Inferior parietal cortex (tissue), 1 donor: ENCODE data around the gene BBS9.

Experiments used
- DNase-seq: peaks from one replicate; pipeline ENCODE4 v3.0.0-alpha.2; 2016; ENCODE audit errors: extremely low spot score

BBS9 gene

DNA sequence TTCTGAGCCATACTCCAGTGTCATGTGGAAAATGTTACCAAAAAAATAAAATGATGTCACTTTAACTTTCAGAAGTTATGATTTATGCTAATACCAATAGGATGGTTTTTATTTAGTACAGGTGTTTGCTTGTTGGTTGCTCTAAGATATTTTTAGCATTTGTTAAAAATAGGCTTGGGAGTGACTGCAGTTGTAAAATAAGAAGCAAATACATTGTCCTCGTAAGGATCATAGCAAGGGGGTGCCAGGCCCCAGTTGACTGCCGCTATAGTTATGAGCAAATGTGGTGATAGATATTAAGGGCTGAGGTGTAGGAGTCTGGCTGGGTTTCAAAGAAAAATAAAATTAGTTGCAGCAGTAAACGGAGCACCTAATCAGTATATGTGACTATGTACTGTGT, 421.6 kb downstream of the BBS9 start:
- DNase-seq = no peak

DNA sequence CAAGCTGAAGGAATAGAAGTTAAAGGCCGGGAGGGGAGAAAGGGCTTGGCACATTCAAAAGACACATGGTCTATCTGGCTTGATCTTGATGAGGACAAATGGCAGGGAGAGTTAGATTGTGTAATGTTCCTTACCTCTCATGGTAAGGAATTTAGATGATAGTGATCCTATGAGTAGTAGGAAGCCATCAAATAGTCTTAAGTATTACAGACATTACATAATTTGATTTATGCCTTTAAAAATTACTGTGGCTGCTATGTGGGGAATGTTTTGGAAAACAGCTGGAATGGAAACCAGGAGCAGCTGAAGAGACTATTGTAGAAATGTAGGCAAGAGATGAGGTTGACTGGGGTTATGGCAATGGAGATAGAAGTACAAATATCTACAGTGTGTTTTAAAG, 424.7 kb downstream of the BBS9 start:
- DNase-seq = no peak

DNA sequence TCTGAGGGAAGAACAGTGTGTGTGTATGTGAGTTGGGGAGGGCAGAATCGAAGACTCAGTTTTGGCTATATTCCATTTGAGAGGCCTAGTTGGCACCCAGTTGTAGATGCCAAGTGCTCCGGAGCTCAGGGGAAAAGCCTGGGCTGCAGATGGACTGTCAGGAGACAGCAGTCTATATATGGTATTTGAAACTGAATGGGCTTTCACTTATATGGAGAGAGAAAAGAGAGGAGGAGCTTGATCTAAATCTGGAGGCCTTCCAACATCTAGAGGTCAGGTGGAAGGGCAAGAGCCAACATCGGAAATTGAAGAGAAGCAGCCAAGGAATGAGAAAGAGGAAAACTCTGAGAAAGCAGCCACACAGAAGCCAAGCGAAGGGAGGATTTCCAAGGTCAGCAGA, 425.2 kb downstream of the BBS9 start:
- DNase-seq = no peak

DNA sequence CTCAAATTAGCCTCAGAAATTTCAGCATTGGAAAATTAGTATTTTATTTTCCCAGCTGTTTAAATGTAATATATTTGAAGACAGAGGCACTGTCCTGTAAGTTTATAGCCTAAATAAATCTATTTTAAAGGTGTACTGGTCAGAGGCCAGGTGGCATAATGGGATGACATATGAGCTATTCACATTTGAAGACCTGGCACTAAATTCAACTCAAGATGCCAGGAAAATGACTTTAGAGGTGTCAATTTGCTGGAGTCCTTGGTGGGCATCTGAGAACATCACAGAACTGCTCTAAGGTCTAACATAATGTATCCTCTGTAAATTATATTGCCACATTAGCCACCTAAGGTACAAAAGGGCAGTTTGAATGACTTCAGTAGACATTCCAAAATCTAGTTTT, 427.1 kb downstream of the BBS9 start:
- DNase-seq = no peak

DNA sequence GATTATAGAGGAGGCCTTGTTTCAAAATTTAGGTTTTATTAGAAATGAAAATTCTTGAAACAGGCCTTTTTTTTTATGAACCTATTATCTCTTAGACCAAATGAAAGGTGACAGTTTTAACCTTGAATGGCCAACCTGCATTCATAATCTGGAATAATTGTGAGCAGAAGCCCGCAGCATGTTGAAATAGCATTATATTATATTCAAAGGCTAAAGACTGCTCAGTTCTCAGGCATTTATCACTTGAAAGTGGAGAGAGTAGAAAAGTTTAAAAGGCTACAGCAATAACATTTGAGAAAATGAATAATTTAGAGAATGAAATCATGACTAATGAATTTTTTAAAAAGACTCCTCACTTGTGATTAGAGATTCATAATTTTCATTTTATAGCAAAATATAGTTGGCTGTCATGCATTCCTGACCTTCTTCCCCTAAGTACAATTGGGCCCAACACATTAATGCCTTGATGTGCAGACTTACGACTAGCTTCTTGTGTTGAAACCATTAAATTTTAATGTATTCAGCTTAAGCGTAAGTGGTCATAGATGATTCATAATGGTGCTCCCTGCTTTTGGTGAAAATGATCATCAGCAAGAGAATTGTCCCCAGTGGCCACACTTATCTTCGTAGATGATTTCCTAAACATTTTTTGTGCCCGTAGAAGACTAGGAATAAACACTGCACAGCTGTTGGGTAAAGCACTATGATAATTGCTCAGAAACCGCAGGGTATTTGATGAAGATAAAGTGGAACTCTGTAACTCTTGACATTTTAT, 429.4 kb downstream of the BBS9 start:
- DNase-seq = no peak

DNA sequence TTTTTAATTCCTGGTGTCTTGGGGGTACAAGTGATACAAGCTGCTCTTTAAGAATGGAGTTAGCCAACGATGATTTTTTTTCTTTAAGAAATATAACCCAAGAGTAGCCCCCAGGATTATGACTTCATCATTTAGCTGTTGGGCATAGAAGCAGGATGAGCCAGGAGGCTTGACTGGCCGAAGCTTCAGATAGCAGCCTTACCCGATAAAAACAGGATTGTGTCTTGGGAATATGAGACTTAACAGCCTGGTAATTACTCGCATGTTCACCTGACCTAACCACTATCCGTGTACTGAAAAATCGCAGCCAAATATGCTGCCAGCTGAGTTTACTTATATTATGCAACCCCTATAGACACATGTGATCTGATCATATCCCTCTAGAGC, 430.0 kb downstream of the BBS9 start:
- DNase-seq = no peak

DNA sequence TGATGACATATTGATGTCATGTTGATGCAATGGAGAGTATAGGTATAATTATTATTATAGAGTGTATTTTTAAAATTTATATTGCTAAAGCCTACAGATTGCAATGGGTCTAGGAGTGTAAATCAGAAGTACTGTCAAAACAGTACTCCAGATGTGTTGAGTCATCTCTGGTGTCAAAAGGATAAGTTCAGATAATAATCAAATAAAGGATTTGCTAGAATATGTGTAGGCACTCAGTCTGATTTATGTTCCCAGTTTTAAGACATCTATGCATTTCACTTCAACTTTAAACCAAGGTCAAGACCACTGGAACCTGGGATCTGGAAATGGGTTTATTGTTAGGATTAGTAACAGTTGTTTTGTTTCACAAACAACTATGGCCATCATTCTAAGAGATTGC, 433.6 kb downstream of the BBS9 start:
- DNase-seq = no peak

DNA sequence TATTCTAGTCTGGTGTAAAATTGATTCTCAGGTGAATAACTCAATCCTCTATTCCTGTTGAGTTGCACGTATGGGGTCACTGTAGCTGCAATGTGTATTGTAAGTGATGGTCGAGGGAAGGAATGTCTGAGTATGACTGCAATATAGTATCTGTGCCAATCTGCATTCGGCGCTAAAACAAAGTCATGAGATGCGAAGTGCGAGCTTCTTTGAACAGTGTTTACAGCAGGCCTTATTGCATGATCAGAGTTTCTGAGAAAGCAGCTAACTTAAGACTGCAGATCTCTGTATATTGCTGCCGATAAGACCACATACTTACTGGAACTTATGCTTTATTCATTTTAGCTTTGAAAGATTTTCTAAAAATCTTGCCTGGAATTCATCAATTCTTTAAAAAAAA, 434.3 kb downstream of the BBS9 start:
- no peak for DNase-seq

DNA sequence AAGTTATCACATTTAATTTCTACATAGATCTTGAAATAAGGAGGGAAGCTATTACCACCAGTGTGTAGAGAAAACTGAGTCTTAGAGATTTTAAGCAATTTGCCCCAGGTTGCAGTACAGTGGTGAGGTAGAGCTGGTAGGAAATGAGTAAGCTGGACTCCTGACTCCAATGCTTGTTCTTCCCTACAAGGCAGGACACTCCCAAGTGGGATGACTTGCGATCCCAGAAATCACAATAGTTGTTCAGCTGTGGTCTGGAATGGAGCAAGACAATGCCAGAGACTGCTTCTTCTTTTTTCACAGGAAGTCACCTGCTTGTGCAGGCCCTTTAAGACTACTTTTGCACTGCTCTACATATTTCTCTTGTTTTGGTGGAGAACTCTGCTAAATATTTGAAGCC, 448.8 kb downstream of the BBS9 start:
- no peak for DNase-seq

DNA sequence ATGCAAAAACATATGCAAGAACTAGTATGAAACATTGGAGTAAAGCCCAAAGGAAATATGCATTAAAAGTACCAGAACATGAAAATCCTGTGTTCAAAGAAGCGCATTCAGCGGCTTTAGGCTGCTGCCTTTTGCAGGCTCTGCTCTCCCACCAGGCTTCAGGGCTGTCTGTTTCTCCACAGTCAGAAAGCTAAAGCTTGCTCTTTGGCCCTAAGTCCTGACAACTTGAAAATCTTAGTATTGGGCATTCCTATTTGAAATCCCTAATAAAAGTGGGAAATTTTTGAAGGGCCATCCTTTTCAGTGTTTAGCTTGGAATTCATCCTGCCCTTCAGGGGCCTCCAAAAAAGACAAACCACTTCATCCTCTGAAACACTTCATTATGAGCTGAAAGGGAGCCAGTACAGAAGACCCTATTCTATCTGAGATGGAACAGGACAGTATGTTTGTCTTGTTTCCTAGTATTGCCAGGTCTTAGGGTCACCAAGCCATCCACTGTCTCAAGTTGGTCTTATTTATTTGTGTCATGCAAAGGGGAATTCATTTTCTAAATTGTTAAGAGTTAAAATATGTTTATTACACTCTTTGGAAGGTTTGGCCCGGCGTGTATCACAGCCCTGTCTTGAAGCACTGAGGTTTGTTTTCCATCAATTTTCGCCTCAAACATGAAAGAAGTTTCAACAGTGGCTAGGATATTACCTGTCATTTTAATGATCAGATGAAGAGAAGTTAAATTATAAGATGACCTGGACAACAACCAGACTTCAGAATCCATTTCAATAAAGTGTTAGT, 449.7 kb downstream of the BBS9 start:
- no peak for DNase-seq

DNA sequence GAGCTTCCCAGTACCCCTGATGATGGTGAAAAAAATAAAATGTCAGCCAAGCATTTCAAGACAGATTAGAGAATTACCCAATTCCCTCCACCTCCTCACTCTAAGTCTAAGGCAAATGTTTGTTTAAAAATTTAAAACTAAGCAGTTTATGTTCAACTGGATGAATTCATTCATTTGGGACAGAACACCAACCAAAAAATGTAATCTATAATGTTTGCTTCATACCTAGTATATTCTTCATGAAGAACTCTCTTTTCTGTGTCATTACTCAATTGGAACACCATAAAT, 450.3 kb downstream of the BBS9 start:
- DNase-seq = no peak

DNA sequence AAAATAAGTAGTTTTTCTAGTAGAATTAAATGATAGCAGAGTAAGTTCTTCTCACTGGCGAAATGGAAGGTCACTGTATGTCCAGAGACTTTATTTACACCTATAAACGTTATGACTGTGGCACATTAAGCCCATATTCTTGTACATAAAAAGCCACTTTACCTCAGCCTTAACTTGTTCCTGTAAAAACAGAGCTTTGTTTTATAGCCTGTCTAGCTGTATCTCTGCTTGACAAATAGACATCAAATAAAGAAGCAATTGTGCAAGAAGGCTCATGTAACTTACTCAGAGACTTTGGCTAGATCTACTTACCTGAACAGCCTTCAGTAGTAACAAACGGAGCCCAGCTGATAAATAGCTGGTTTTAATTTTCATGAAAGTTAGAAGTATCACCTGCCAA, 451.9 kb downstream of the BBS9 start:
- DNase-seq = no peak

DNA sequence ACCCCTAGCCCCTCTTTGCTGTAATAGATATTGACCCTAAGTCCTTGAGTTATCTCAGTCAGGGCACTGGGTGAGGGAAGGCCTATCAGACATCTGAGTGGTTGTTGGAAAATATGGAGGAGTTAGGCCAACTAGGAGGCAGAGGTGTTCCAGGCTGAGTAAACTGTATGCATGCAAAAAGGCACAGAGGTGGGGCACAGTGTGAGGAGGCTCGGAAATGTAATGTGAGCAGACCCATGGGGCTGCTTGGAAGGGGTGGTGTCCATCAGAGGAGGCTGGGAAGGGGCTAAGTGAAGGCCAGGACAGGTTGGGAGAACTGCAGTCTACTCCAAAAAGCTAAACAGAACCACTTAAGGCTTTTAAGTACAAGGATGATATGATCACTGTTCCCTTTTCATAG, 452.7 kb downstream of the BBS9 start:
- no peak for DNase-seq

DNA sequence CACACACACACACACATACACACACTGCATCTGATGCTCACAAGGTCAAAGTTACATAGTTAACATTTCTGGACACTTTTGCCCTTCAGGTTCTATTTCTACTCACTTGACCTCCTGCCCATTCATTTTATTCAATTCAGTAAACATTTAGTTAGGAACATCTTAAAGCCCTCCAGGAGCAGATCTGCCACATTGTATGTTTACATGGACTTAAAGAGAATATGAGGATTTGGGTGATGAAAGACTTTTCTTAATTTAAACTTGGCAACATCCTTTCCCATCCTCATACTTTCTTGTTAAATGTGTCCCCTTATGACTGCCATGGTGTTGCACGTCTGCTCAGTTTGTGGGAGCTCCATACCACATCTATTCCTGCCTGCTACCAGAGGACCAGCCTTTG, 453.2 kb downstream of the BBS9 start:
- no peak for DNase-seq

DNA sequence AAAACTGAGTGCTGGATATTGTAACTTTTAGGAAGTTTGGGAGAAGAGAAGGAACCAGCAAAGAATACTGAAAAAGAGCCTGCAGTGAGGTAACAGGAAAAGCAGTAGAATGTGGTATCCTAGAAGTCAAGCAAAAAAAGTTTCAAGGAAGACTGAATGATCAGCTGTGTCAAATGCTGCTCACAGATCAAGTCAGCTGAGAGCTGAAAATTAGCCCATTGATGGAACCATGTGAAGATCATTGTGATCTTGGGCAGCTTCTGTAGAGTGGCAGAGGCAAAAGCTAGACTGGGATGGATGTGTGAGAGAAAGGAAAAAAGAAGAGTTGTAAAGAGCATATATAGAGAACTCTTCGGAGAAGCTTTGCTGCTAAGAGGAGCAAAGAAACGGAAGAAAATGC, 460.5 kb downstream of the BBS9 start:
- DNase-seq = no peak

DNA sequence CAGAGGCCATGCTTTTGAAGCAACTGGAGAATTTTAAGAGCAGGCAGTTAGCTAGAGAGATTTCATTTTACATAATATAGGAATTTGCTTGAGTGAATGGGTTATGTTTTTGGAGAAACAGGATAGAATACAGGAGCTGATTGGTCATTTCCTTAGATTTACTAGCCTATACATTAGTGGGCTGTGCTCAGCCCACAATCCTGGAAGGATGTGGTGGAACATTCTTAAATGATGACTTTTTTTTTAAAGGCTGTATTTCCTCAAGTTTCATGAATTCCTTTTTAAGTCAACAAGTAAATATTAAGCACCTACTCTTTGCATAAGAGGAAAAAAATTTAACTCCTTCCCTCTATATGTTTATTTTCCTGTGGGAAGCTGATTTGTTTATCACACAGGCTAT, 461.6 kb downstream of the BBS9 start:
- DNase-seq = no peak

DNA sequence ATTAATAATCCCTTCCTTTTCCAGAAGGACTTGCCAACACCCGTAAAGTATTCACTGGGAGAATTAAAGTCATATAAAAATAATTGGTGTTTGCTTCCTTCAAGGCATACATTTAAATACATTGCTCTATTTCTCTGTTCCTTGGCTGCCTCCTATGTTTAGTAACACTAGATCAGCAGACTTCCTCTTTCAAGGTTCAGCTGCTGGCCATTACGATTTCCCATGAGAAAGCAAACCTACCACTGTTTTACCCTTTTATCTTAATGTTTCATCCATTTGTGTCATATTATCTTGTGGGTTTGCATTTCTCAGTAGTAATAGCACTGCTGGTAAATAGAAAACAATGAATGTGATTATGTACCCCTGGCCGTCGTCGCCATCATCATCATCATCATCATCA, 462.1 kb downstream of the BBS9 start:
- DNase-seq = no peak

DNA sequence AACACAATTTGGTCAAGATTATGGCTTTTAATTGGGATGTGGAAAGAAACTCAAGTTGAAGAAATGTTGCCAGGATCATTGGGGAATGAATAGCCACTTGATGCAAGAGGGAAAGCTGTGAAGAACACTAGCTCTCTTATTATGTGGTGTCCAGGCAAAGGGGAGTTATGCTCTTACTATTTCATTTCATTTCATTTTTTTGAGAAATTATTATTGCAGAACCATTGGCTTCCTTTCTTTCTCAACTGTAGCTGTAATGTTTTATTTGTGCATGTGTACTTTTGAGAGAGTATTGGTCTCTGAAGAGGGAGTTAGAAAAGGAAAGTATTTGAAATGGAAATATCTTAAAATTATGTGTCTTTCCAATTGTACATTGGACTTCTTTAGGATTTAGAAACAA, 463.4 kb downstream of the BBS9 start:
- no peak for DNase-seq

DNA sequence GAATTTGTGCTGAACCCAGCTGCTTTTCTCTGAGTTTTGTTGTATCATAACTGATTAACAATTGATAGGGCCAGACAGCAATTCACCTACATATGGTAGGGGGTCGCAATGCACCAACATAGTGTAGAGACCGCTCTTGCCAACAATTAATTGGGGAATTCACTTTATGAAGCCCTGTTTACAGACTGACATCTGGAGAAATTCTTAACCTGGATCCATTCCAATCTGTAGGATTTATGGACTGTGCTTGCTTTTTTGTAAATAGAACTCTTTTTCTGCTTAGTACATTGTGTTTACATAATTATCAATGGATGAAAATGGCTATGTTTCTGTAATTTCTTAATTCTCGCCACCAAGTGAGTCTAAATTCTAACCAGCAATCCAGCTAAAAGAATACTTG, 464.2 kb downstream of the BBS9 start:
- DNase-seq = no peak

DNA sequence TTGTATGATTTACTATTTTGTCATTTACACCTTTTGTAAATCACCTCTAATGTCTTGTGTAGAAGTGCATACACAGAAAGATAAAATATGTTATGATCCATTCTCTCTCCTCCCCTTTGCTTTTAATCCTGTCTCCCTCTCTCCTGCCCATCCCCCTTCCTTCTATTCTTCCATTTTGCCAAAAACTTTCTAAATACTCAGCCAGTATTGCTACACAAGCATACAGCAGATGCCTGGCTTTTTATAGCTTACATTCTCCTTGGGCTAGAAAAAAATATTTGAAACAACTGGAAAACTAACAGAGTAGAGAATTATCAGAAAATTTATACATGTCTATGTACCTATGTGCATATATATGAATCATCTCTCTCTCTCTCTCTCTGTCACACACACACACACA, 467.3 kb downstream of the BBS9 start:
- no peak for DNase-seq

DNA sequence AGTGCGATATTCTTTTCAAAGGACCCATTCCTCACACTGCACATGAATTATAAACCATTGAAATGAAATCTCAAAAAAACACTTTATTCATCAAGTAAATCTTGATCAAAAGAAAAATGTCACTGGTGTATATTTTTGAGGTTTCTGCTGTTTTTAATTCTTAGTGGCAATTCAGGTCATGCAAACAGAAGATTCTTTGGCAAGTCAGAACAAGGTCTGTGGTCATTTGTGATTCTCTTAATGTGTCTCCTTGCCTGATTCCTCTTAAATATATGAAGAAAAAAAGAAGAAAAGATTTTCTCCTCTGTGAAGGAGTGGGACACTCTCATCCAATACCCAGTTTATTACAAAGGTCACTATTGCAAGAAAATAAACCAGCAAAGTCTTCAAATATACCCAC, 467.8 kb downstream of the BBS9 start:
- no peak for DNase-seq

DNA sequence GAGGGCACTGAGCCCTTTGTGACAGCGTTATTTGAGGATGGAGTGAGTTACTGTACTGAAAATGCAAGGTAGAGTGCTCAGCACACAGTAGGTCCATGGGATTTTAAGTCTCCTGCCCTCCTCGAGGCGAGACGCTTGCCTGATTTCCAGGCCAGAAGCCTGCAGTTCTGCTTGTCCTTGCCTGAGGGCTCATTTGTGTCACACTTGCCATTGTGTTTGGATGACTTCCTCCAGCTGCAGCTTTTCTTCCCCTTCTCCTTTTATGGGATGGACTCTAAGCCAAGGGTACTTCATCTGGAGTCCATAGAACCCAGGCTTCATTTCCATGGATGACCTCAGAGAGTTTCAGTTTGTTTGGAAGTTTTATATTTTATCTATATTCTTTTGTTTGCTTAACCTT, 471.7 kb downstream of the BBS9 start:
- no peak for DNase-seq

DNA sequence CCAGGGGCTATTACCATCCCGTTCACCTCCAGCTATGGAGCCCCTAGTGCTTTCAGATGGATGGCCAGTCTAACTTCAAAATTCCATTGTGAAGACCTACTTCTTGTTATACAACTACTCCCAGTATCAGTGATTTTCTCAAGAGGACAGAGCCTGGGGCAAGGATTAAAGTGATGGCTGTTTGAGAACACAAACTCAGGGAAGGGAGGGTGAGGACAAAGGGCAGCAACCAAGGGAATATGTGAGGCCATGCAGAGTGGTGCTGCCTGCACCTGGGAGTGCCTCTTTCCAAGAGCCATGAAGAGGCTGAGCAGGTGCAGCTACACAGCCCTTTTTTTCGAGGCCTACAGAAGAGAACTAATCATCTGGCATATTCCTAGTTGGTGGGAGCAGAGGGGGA, 472.5 kb downstream of the BBS9 start:
- DNase-seq = no peak

DNA sequence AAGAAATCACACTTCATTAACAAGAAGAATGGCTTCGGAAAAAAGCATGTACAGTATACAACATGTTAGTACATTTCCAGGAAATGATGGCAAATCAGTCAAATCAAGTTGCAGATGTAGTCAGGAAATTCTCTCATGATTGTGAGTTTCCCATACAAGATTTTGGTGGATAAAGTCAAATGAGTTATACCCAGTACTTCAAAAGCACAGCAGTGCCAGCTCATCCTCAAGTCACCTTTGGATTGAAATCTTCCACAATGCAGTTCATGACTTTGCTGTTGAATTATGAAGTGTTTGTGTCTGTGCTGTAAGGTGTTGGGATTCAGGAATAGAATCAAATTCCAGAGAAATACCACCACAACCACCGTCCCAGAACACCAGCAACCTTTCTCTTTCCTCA, 474.7 kb downstream of the BBS9 start:
- no peak for DNase-seq
